HG03175 (cell line): ENCODE measurements around the gene CYBC1.
"Not testable (repeated sequence)": the region's sequence is repeated elsewhere in the genome, so short reads cannot be mapped to it uniquely, and the experiment has no call there.

Source experiments
- ATAC-seq: cut with Tn5 transposase; IDR thresholded peaks from one replicate; pipeline ENCODE4 v1.9.1; 2021; ENCODE audit warnings: mild to moderate bottlenecking, moderate library complexity; ENCODE audit not compliant: unreplicated experiment

Gene CYBC1

GRCh38 chr17:82479602-82480001, 29.1 kb upstream of the CYBC1 start:
- ATAC-seq, result no peak

- ATAC-seq, result no peak
Measured at GRCh38 chr17:82477934-82478333, 27.4 kb upstream of the CYBC1 start.

- ATAC-seq, result no peak
Measured at GRCh38 chr17:82475458-82475857, 24.9 kb upstream of the CYBC1 start.

- no peak for ATAC-seq
Measured at GRCh38 chr17:82474223-82475010, 23.9 kb upstream of the CYBC1 start.

- no peak for ATAC-seq
Measured at GRCh38 chr17:82470065-82470464, 19.5 kb upstream of the CYBC1 start.

- no peak for ATAC-seq
Measured at GRCh38 chr17:82468692-82469091, 18.1 kb upstream of the CYBC1 start.

- ATAC-seq, result no peak
Measured at GRCh38 chr17:82465023-82465603, 14.6 kb upstream of the CYBC1 start.

GRCh38 chr17:82464567-82464929, 14.0 kb upstream of the CYBC1 start:
- ATAC-seq, result no peak

- ATAC-seq, result no peak
Measured at GRCh38 chr17:82463925-82464566, 13.5 kb upstream of the CYBC1 start.

- ATAC-seq, result no peak
Measured at GRCh38 chr17:82463391-82463790, 12.8 kb upstream of the CYBC1 start.

GRCh38 chr17:82461827-82462524, 11.4 kb upstream of the CYBC1 start:
- ATAC-seq, result no peak

- ATAC-seq, result not testable (repeated sequence)
Measured at GRCh38 chr17:82459936-82460335, 9.4 kb upstream of the CYBC1 start.

GRCh38 chr17:82458885-82459424, 8.4 kb upstream of the CYBC1 start:
- peak; percentile 6 for ATAC-seq

- ATAC-seq, result peak; percentile 95
Measured at GRCh38 chr17:82458179-82458884, 7.8 kb upstream of the CYBC1 start, which contains the start of gene NARF. Gene NARF, plus strand, starts transcription at chr17:82458741. Its CDS starts 63 bp downstream, at chr17:82458804.

- no peak for ATAC-seq
Measured at GRCh38 chr17:82457929-82458178, 7.3 kb upstream of the CYBC1 start.

- no peak for ATAC-seq
Measured at GRCh38 chr17:82457073-82457928, 6.7 kb upstream of the CYBC1 start.

- not testable (repeated sequence) for ATAC-seq
Measured at GRCh38 chr17:82453706-82454105, 3.2 kb upstream of the CYBC1 start.

- ATAC-seq, result not testable (repeated sequence)
Measured at GRCh38 chr17:82453151-82453550, 2.6 kb upstream of the CYBC1 start.

- no peak for ATAC-seq
Measured at GRCh38 chr17:82452162-82452561, 1.6 kb upstream of the CYBC1 start.

- peak; percentile 1 for ATAC-seq
Measured at GRCh38 chr17:82449883-82450356, 632 bp downstream of the CYBC1 start.
